IMR-90 (cell line): ENCODE data around the gene PPM1F. TPM values are rescaled to one million over a fixed set of nuclear protein-coding genes. Genes with fewer than 3 reads are reported as not detected.

Experiments
- ATAC-seq: fragments of 200-7000 bp; cut with Tn5 transposase; 2 replicates; pipeline ENCODE4 v1.9.1; 2020; ENCODE audit warnings: low read depth, mild to moderate bottlenecking, moderate library complexity
- BruUV-seq: library from RNA; stranded (reverse); fragments of 400-500 nt; replicated peaks from 2 replicates; lab custom pipeline; 2021; lab: Mats Ljungman, UMichigan
- CTCF ChIA-PET: fragments of 300-600 bp; formaldehyde crosslinking; extraction: SDS; loops from one replicate; lab custom pipeline; 2021; ENCODE audit warnings: antibody characterized with exemption; lab: Yijun Ruan, JAX
- POLR2A ChIA-PET: fragments of 300-600 bp; sonication (Branson Sonifier 250); formaldehyde crosslinking; loops from one replicate; lab custom pipeline; 2022; ENCODE audit warnings: antibody characterized with exemption; ENCODE audit not compliant: unreplicated experiment; lab: Charles Lee
- DNase-seq: peaks from one replicate; pipeline ENCODE4 v3.0.0; 2013
- H2AFZ ChIP-seq: replicated peaks from 2 replicates; pipeline ENCODE3; 2013; ENCODE audit warnings: low read length, mild to moderate bottlenecking; ENCODE audit not compliant: poor library complexity
- H2AK5ac ChIP-seq: 2 replicates; pipeline ENCODE4 v1.6.1; 2013; ENCODE audit warnings: low read depth, low read length, inconsistent platforms
- H2AK9ac ChIP-seq: replicated peaks from 2 replicates; pipeline ENCODE3; 2013; ENCODE audit warnings: mild to moderate bottlenecking, low read depth, low read length, moderate library complexity; ENCODE audit not compliant: poor library complexity
- H2BK120ac ChIP-seq: 2 replicates; pipeline ENCODE4 v1.6.1; 2013; ENCODE audit warnings: low read depth, low read length, inconsistent platforms
- H2BK15ac ChIP-seq: 3 replicates; pipeline ENCODE4 v1.6.1; 2013; ENCODE audit warnings: low read depth, low read length, inconsistent platforms
- H2BK20ac ChIP-seq: 2 replicates; pipeline ENCODE4 v1.6.1; 2013; ENCODE audit warnings: low read depth, mild to moderate bottlenecking, inconsistent platforms, low read length, moderate library complexity
- H2BK5ac ChIP-seq: 2 replicates; pipeline ENCODE4 v1.6.1; 2013; ENCODE audit warnings: mild to moderate bottlenecking, low read depth, low read length, inconsistent platforms; ENCODE audit not compliant: poor library complexity, severe bottlenecking
- H3K14ac ChIP-seq: replicated peaks from 2 replicates; pipeline ENCODE4 v1.6.1; 2013; ENCODE audit warnings: low read depth, low read length, inconsistent platforms
- H3K18ac ChIP-seq: 2 replicates; pipeline ENCODE4 v1.6.1; 2013; ENCODE audit warnings: low read depth, low read length, control low read depth
- H3K23ac ChIP-seq: 2 replicates; pipeline ENCODE4 v1.6.1; 2013; ENCODE audit warnings: low read depth, low read length, inconsistent platforms
- H3K27ac ChIP-seq: 2 replicates; pipeline ENCODE4 v1.5.1; 2013; ENCODE audit warnings: mild to moderate bottlenecking, control low read depth, low read length; ENCODE audit not compliant: insufficient read depth
- H3K27me3 ChIP-seq: 2 replicates; pipeline ENCODE4 v1.6.1; 2013; ENCODE audit warnings: low read length; ENCODE audit not compliant: control insufficient read depth, insufficient read depth
- H3K36me3 ChIP-seq: 2 replicates; pipeline ENCODE4 v1.6.1; 2013; ENCODE audit warnings: low read length, mixed read lengths; ENCODE audit not compliant: control insufficient read depth, insufficient read depth
- H3K4ac ChIP-seq: 2 replicates; pipeline ENCODE4 v1.6.1; 2013; ENCODE audit warnings: low read depth, low read length, inconsistent platforms
- H3K4me1 ChIP-seq: 2 replicates; pipeline ENCODE4 v1.6.1; 2013; ENCODE audit warnings: low read length, mixed read lengths; ENCODE audit not compliant: control insufficient read depth, insufficient read depth
- H3K4me2 ChIP-seq: 2 replicates; pipeline ENCODE4 v1.6.1; 2013; ENCODE audit warnings: low read depth, mild to moderate bottlenecking, control low read depth, low read length, moderate library complexity
- H3K4me3 ChIP-seq: 2 replicates; pipeline ENCODE4 v1.5.1; 2013; ENCODE audit warnings: low read depth, mild to moderate bottlenecking, control low read depth, low read length, moderate library complexity; ENCODE audit not compliant: insufficient read depth
- H3K56ac ChIP-seq: 2 replicates; pipeline ENCODE4 v1.6.1; 2013; ENCODE audit warnings: low read length, inconsistent platforms; ENCODE audit not compliant: insufficient read depth; ENCODE audit errors: extremely low read depth
- H3K79me1 ChIP-seq, 2 experiments: 2 replicates each; pipeline ENCODE4 v1.6.1; 2013; ENCODE audit warnings: low read length in 2 of 2, inconsistent platforms in 1 of 2, low read depth in 1 of 2
- H3K9ac ChIP-seq: 2 replicates; pipeline ENCODE4 v1.6.1; 2013; ENCODE audit warnings: low read depth, low read length, control low read depth
- H3K9me1 ChIP-seq: 2 replicates; pipeline ENCODE4 v1.6.1; 2013; ENCODE audit warnings: low read length, inconsistent platforms; ENCODE audit not compliant: insufficient read depth
- H3K9me3 ChIP-seq: 2 replicates; pipeline ENCODE4 v1.6.1; 2013; ENCODE audit warnings: low read length; ENCODE audit not compliant: control insufficient read depth, insufficient read depth
- H4K20me1 ChIP-seq: 2 replicates; pipeline ENCODE4 v1.6.1; 2013; ENCODE audit warnings: low read length, inconsistent platforms; ENCODE audit not compliant: insufficient read depth
- H4K5ac ChIP-seq: 2 replicates; pipeline ENCODE4 v1.6.1; 2013; ENCODE audit warnings: mild to moderate bottlenecking, low read depth, low read length, control low read depth
- H4K8ac ChIP-seq, 2 experiments: 2 replicates each; pipeline ENCODE4 v1.6.1; 2013; ENCODE audit warnings: low read depth in 2 of 2, low read length in 2 of 2, control low read depth in 1 of 2, inconsistent platforms in 1 of 2
- H4K91ac ChIP-seq: 2 replicates; pipeline ENCODE4 v1.6.1; 2013; ENCODE audit warnings: low read depth, low read length, inconsistent platforms; ENCODE audit not compliant: insufficient read depth
- BHLHE40 ChIP-seq: fragments of 150-350 bp; IDR thresholded peaks from 2 replicates; pipeline ENCODE4 v1.6.1; 2016; ENCODE audit warnings: mild to moderate bottlenecking, low read depth, low read length
- CHD1 ChIP-seq: IDR thresholded peaks from 2 replicates; pipeline ENCODE4 v1.6.1; 2012; ENCODE audit warnings: low read depth, low read length, improper control_type of control experiment
- CTCF ChIP-seq: conservative IDR thresholded peaks from 2 replicates; pipeline ENCODE4 v1.5.1; 2012; ENCODE audit warnings: mild to moderate bottlenecking, low read depth, low read length, improper control_type of control experiment
- ELK1 ChIP-seq: fragments of 150-350 bp; IDR thresholded peaks from 2 replicates; pipeline ENCODE4 v1.6.1; 2016; ENCODE audit warnings: low read depth, mild to moderate bottlenecking, low read length, moderate library complexity, borderline replicate concordance
- FOS ChIP-seq: fragments of 150-350 bp; IDR thresholded peaks from 2 replicates; pipeline ENCODE4 v1.6.1; 2016; ENCODE audit warnings: low read depth, low read length
- MAFK ChIP-seq: IDR thresholded peaks from 2 replicates; pipeline ENCODE4 v1.6.1; 2012; ENCODE audit warnings: low read depth, low read length, improper control_type of control experiment
- MAZ ChIP-seq: IDR thresholded peaks from 2 replicates; pipeline ENCODE4 v1.6.1; 2012; ENCODE audit warnings: low read depth, mild to moderate bottlenecking, low read length, improper control_type of control experiment, moderate library complexity, borderline replicate concordance
- NFE2L2 ChIP-seq: fragments of 150-350 bp; IDR thresholded peaks from 2 replicates; pipeline ENCODE4 v1.6.1; 2016; ENCODE audit warnings: low read depth, mild to moderate bottlenecking, low read length
- POLR2A ChIP-seq: IDR thresholded peaks from 2 replicates; pipeline ENCODE4 v1.6.1; 2012; ENCODE audit warnings: mild to moderate bottlenecking, low read depth, low read length
- USF2 ChIP-seq: fragments of 150-350 bp; IDR thresholded peaks from 2 replicates; pipeline ENCODE4 v1.6.1; 2017; ENCODE audit warnings: mild to moderate bottlenecking, antibody characterized with exemption, low read length, low read depth
- WGBS, 2 experiments: methylation state at CpG; one replicate each; pipeline versions ENCODE4 v1.1.5 to v1.1.7; 2013; ENCODE audit warnings: missing lambda C conversion rate in 2 of 2; ENCODE audit not compliant: insufficient read length in 1 of 2; ENCODE audit errors: extremely low coverage in 2 of 2; 5-methylcytosine and 5-hydroxymethylcytosine counted together
- dilution Hi-C: fragments of 300-500 bp; cut with HindIII; formaldehyde crosslinking; loops from one replicate; pipeline ENCODE4 v1.14.3; 2018; ENCODE audit warnings: low sequenced_read_pairs; ENCODE audit not compliant: unreplicated experiment
- in situ Hi-C: fragments of 300-500 bp; cut with MboI; formaldehyde crosslinking; loops from 3 replicates; pipeline ENCODE4 v1.14.3; 2019; ENCODE audit warnings: low sequenced_read_pairs, inconsistent platforms, mixed read lengths
- intact Hi-C: fragments of 100-400 bp; cut with micrococcal nuclease; formaldehyde crosslinking; loops from 2 replicates; pipeline ENCODE4 v1.10.0; 2022
- polyA plus RNA-seq, 3 experiments: library from polyadenylated mRNA; depleted of rRNA; stranded (reverse); fragments of >200 nt; gene quantifications; 2 replicates each; pipeline ENCODE4 v1.2.3, GENCODE V29; 2012; ENCODE audit warnings: low replicate concordance in 1 of 3
- total RNA-seq: library from RNA; depleted of rRNA; stranded (reverse); fragments of >200 nt; gene quantifications from 2 replicates; pipeline ENCODE4 v1.2.3, GENCODE V29; 2012

The PPM1F gene
- total and polyA plus RNA-seq, 2 of the 4 experiments (the other 2 are of a cell fraction): 20.8 to 30.3 TPM

GRCh38 chr22:21963286-21963685 is 10.6 kb upstream of the PPM1F start:
- WGBS, 2 experiments: no CpG with 5 or more reads among the region's 7 CpGs
- dilution Hi-C loops: no loop called here
- POLR2A ChIA-PET: no interaction called here

More at GRCh38 chr22:21963286-21963685, 10.6 kb upstream of the PPM1F start:
- Histone ChIP-seq H3K14ac (no peak overlapping the region), H3K4me2 (no peak overlapping the region), H2BK15ac (no peak overlapping the region), H3K4me1 (no peaks in the 10 kb centered on the region), H2AK9ac (no peak overlapping the region), H3K9me1 (no peaks in the 10 kb centered on the region), H3K79me1 (0 out of 4 replicates have a peak, but pooled peaks cover 0 to 2% of the 10 kb centered on the region in 2 experiments), H2BK120ac (no peak overlapping the region), H3K56ac (no peak overlapping the region), H2BK20ac (no peak overlapping the region), H4K8ac (no peak overlapping the region), H3K27ac (no peak overlapping the region), H3K4ac (no peak overlapping the region), H4K5ac (no peak overlapping the region), H2AFZ (no peak overlapping the region), H3K9me3 (no peaks in the 10 kb centered on the region), H2AK5ac (no peak overlapping the region), H3K27me3 (no peaks in the 10 kb centered on the region), H4K91ac (no peak overlapping the region), H3K9ac (no peak overlapping the region), H3K18ac (no peak overlapping the region), H4K20me1 (no peaks in the 10 kb centered on the region; the same call in 1 of the 2 replicates), H3K36me3 (peaks cover 84% of the 10 kb centered on the region), H3K4me3 (no peak overlapping the region), H2BK5ac (no peak overlapping the region), H3K23ac (no peak overlapping the region)
- CTCF ChIA-PET: interaction anchor here (1.0 kb wide), 1 partner anchor 9 kb away, joined by 3 read pairs; no protein-coding TSS in a partner anchor
- ATAC-seq (no peak), DNase-seq (no peak)
- intact Hi-C loops: no loop called here
- BruUV-seq: no TSS peak
- in situ Hi-C loops: no loop called here
- TF ChIP-seq MAFK (no peak), CTCF (no peak), MAZ (no peak), BHLHE40 (no peak), FOS (no peak), CHD1 (no peak), USF2 (no peak), NFE2L2 (no peak), POLR2A (no peak), ELK1 (no peak)
